D721Med (cell line): ENCODE data around the gene GCNT1.

Experiments used
- DNase-seq: peaks from one replicate; pipeline ENCODE4 v3.0.0; 2011; ENCODE audit warnings: low spot score; ENCODE audit not compliant: insufficient read length
- FAIRE-seq: peaks from 2 replicates; lab custom pipeline; 2011; peaks lifted over from hg19 to GRCh38; lab: Jason Lieb, UNC
- CTCF ChIP-seq: IDR thresholded peaks from 2 replicates; pipeline ENCODE4 v1.5.1; 2012; ENCODE audit warnings: mild to moderate bottlenecking, control low read depth; ENCODE audit not compliant: insufficient read depth; ENCODE audit errors: missing control alignments

GCNT1 gene

DNA sequence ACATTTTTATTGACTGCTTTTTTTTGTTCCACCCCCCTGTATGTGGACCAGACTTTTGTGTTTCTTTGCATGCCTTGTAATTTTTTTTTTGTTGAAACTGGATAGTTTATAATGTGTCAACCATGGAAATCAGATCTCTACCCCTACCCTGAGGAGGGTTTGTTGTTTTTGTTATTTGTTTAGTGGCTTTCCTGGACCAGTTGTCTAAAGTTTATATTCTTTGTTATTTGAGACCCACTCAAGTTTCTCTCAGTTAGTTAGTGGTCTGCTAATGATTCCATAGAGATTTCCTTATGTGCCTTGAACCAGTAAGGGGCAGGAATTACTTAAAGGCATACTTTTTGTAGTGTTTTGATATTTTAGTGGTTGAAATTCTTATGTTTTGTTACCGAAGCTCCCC lies 41.1 kb downstream of the GCNT1 start:
- FAIRE-seq = no peak
- TF ChIP-seq CTCF = no peak
- DNase-seq = no peak

DNA sequence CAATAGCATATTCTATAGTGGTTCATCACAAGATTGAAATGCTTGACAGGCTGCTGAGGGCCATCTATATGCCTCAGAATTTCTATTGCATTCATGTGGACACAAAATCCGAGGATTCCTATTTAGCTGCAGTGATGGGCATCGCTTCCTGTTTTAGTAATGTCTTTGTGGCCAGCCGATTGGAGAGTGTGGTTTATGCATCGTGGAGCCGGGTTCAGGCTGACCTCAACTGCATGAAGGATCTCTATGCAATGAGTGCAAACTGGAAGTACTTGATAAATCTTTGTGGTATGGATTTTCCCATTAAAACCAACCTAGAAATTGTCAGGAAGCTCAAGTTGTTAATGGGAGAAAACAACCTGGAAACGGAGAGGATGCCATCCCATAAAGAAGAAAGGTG lies 43.8 kb downstream of the GCNT1 start:
- TF ChIP-seq CTCF = no peak
- no peak for DNase-seq
- no peak for FAIRE-seq

- TF ChIP-seq CTCF = no peak
- DNase-seq = no peak
- no peak for FAIRE-seq
Measured at GRCh38 chr9:76510041-76510440, 51.1 kb downstream of the GCNT1 start.

DNA sequence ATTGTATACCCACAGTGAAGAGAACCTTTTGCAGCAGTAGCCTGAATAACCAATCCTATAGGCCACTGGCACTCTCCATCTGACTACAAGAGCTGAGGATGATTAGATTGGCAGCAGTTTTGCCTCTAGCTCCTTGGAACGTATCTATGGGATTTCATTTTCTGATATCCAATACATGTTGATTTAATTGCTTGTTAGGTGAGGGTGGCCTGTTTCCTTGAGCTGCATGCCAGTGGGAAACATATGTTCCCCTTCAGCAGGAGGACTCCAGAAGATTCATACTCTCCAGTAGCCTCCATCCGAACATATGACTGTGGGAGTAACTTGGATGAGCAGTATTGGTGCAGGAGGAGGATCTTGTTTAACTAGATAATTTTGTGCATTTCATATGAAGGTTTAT lies 51.5 kb downstream of the GCNT1 start:
- FAIRE-seq (no peak), DNase-seq (no peak)
- no peak for TF ChIP-seq CTCF

DNA sequence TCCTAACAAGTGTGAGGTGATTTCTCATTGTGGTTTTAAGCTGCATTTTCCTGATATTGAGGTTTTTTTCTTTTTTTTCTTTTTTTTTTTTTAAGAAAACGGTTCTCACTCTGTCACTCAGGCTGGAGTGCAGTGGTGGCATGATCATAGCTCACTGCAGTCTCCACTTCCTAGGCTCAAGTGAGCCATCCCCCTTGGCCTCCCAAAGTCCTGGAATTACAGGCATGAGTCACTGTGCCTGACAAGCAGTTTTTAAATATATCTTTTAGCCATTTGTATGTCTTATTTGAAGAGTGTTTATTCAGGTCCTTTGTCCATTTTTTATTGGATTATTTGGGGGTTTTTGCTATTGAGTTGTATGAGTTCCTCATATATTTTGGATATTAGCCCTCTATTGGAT lies 53.8 kb downstream of the GCNT1 start:
- no peak for DNase-seq
- no peak for FAIRE-seq

DNA sequence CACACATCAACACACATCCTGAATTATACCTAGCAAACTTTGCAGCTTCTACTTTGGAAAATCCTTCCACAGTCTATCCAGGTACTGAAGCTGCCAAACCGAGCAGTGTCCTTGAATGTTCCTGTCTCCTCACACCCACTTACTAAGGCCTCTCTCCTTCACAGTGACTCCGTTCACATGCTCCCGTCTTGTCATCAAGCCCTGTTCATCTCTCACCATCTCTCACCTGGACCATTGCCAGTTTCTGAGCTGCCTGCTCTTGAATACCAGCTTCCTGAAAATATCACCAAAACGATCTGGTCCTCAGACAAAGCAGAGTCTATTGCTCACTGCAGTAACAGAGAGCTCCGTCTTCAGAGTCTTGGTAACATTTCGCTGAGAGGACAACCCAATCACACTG lies 57.4 kb downstream of the GCNT1 start:
- TF ChIP-seq CTCF = no peak
- FAIRE-seq (no peak), DNase-seq (no peak)

More for the DNA sequence above, 53.8 kb downstream of the GCNT1 start:
- no peak for TF ChIP-seq CTCF

DNA sequence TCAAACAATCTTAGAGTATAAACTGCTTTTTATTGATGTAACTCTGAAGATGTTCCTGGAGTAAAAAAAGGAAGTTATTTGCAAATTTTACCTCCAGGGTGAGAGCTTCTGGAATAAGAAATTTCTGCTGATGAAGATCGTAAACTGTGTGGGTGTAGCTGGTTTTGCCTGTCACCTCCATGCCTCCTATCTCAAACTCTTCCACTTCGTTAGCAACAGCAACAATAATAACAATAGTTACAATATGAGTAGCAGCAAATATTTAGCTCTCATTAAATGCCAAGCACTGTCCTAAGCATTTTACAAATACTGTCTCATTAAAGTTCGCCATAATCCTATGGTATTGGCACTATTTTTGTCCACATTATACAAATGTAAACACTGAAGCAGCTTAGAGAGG lies 57.9 kb downstream of the GCNT1 start:
- DNase-seq (no peak), FAIRE-seq (no peak)
- no peak for TF ChIP-seq CTCF
